ENCODE results near the gene TNFRSF12A. TPM values are rescaled to one million over a fixed set of nuclear protein-coding genes. Genes with fewer than 3 reads are reported as not detected.
A peak's percentile ranks its signal among the peaks of the same experiment; 100 is the strongest.

The TNFRSF12A gene
- total RNA-seq, 2 experiments from 2014 or later: 1.8 to 1.9 TPM

- H3K27me3 ChIP-seq (ENCODE audit: control insufficient read depth in 1 of 2, insufficient read depth in 2 of 2, low read length in 2 of 2): no peaks in the 10 kb centered on the region
- intact Hi-C loops (cut with DNase I, micrococcal nuclease): no loop called here
- TF ChIP-seq, protein P1, sequence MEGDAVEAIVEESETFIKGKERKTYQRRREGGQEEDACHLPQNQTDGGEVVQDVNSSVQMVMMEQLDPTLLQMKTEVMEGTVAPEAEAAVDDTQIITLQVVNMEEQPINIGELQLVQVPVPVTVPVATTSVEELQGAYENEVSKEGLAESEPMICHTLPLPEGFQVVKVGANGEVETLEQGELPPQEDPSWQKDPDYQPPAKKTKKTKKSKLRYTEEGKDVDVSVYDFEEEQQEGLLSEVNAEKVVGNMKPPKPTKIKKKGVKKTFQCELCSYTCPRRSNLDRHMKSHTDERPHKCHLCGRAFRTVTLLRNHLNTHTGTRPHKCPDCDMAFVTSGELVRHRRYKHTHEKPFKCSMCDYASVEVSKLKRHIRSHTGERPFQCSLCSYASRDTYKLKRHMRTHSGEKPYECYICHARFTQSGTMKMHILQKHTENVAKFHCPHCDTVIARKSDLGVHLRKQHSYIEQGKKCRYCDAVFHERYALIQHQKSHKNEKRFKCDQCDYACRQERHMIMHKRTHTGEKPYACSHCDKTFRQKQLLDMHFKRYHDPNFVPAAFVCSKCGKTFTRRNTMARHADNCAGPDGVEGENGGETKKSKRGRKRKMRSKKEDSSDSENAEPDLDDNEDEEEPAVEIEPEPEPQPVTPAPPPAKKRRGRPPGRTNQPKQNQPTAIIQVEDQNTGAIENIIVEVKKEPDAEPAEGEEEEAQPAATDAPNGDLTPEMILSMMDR (IDR thresholded peaks at IDR 0.05): no peak
- Mint-ChIP-seq H3K4me3 (peak overlapping the region; percentile 95), H3K4me1 (ENCODE audit: low read depth) (peaks cover 61% of the 10 kb centered on the region), H3K27me3 (no peaks in the 10 kb centered on the region), H3K27ac (peak overlapping the region; percentile 83), H3K9me3 (no peaks in the 10 kb centered on the region), H3K36me3 (ENCODE audit: low read depth) (peaks cover 13% of the 10 kb centered on the region)
- H3K4me3 ChIP-seq (ENCODE audit: low read length): no peak overlapping the region
- H3K27ac ChIP-seq (ENCODE audit: low read depth in 1 of 2, low read length in 2 of 2): no peak overlapping the region
- ChIA-PET CTCF (interaction anchor here (0.7 to 3.1 kb wide), 9 partner anchors 12 to 106 kb away, joined by 3 to 62 read pairs (median 3); partner anchors contain the start of genes TNFRSF12A and ZNF213), POLR2A (interaction anchor here (0.9 to 5.4 kb wide), 11 partner anchors 10 to 139 kb away, joined by 3 to 70 read pairs (median 7); partner anchors contain the start of genes ZNF213 and ZSCAN10)
- no peak for ATAC-seq (ENCODE audit: poor library complexity)
- H3K9me3 ChIP-seq (ENCODE audit: control insufficient read depth in 1 of 2, insufficient read depth in 1 of 2, low read length in 2 of 2): no peaks in the 10 kb centered on the region
- peaks cover 84% of the 10 kb centered on the region for H3K4me1 ChIP-seq (ENCODE audit: insufficient read depth, low read length)
- DNase-seq: peak in 1 of 14 experiments; percentile 19
- peaks cover 3% of the 10 kb centered on the region for H3K36me3 ChIP-seq (ENCODE audit: insufficient read depth, low read length)
These were observed 40.4 kb downstream of the TNFRSF12A start for GRCh38 chr16:3060339-3061127.

DNA sequence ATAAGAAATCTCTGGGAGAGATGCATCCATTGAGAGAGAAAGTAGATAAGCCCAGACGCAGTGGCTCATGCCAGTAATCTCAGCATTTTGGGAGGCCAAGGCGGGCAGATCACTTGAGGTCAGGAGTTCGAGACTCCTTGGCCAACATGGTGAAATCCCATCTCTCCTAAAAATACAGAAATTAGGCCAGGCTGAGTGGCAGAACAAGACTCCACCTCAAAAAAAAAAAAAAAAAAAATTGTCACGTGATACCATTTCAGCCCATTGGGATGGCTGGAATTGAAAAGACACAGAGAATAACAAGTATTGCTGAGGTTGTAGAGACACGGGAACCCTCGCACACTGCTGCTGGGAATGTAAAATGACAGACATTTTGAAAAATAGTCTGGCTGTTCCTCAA lies 42.4 kb downstream of the TNFRSF12A start:
- Mint-ChIP-seq H3K9me3 (no peaks in the 10 kb centered on the region), H3K27ac (peak overlapping the region; percentile 97), H3K4me1 (ENCODE audit: low read depth) (peaks cover 61% of the 10 kb centered on the region), H3K36me3 (ENCODE audit: low read depth) (peaks cover 29% of the 10 kb centered on the region), H3K4me3 (peak overlapping the region; percentile 99), H3K27me3 (no peaks in the 10 kb centered on the region)
- CTCF ChIA-PET: interaction anchor here (1.0 to 4.9 kb wide), 4 partner anchors 31 to 88 kb away, joined by 3 to 33 read pairs (median 4); no protein-coding TSS in a partner anchor
- TF ChIP-seq, protein P1 (IDR thresholded peaks at IDR 0.05): no peak
- peaks cover 72% of the 10 kb centered on the region for H3K4me1 ChIP-seq (ENCODE audit: insufficient read depth, low read length)
- POLR2A ChIA-PET: interaction anchor here (5.4 to 5.9 kb wide), 2 partner anchors 14 to 66 kb away, joined by 70 to 137 read pairs; no protein-coding TSS in a partner anchor
- intact Hi-C loops (cut with DNase I, micrococcal nuclease): no loop called here
- H3K27ac ChIP-seq (ENCODE audit: low read depth in 1 of 2, low read length in 2 of 2): no peak overlapping the region
- DNase-seq (peak in 1 of 14 experiments; percentile 4), ATAC-seq (ENCODE audit: poor library complexity) (no peak)
- no peak overlapping the region for H3K4me3 ChIP-seq (ENCODE audit: low read length)
- no peaks in the 10 kb centered on the region for H3K27me3 ChIP-seq (ENCODE audit: control insufficient read depth in 1 of 2, insufficient read depth in 2 of 2, low read length in 2 of 2)
- H3K36me3 ChIP-seq (ENCODE audit: insufficient read depth, low read length): peaks cover 10% of the 10 kb centered on the region
- H3K9me3 ChIP-seq (ENCODE audit: control insufficient read depth in 1 of 2, insufficient read depth in 1 of 2, low read length in 2 of 2): no peaks in the 10 kb centered on the region

DNA sequence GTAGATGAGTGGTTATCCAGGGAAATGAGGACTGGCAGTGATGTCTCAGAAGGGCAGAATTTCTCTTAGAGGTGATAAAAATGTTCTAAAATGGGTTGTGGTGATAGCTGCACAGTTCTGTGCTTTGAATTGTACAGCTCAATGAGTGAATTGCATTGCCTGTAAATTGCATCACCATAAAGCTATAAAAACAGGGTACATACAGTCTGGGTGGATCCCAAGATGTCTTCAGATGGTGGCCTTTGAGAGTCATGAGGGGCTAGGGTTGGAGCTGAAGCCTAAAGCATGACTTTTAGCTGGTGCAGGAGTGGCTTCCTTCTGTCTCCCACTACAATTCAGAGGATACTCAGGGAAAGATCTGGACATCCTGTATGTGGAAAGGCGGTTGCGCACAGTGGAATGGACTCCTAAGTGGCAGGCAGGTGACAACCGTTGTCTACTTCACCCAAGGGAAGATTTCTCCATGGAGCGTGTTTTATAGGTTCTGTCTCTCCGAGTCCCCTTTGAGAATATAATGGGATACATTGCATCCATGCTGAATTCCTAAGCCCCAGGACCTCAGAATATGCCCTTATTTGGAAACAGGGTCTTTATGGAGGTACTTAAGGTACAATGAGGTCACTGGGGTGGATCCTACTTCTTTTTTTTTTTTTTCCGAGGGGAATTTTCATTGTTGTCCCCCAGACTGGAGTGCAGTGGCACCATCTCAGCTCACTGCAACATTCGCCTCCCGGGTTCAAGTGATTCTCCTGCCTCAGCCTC lies 43.6 kb downstream of the TNFRSF12A start:
- H3K27ac ChIP-seq (ENCODE audit: low read depth in 1 of 2, low read length in 2 of 2): peak overlapping the region; percentile 4 to 98
- Mint-ChIP-seq H3K36me3 (ENCODE audit: low read depth) (peaks cover 37% of the 10 kb centered on the region), H3K27me3 (no peaks in the 10 kb centered on the region), H3K4me3 (peak overlapping the region; percentile 99), H3K4me1 (ENCODE audit: low read depth) (peaks cover 62% of the 10 kb centered on the region), H3K27ac (peak overlapping the region; percentile 97), H3K9me3 (no peaks in the 10 kb centered on the region)
- ChIA-PET CTCF (interaction anchor here (1.0 to 4.9 kb wide), 4 partner anchors 32 to 86 kb away, joined by 3 to 33 read pairs (median 4); no protein-coding TSS in a partner anchor), POLR2A (interaction anchor here (0.6 to 6.5 kb wide), 11 partner anchors 9 to 86 kb away, joined by 3 to 137 read pairs (median 6); partner anchors contain the start of gene ZNF213)
- H3K36me3 ChIP-seq (ENCODE audit: insufficient read depth, low read length): peaks cover 23% of the 10 kb centered on the region
- TF ChIP-seq, protein P1 (IDR thresholded peaks at IDR 0.05): no peak
- peak in 1 of 14 experiments; percentile 10 for DNase-seq
- no peaks in the 10 kb centered on the region for H3K9me3 ChIP-seq (ENCODE audit: control insufficient read depth in 1 of 2, insufficient read depth in 1 of 2, low read length in 2 of 2)
- intact Hi-C loops (cut with DNase I, micrococcal nuclease): no loop called here
- H3K27me3 ChIP-seq (ENCODE audit: control insufficient read depth in 1 of 2, insufficient read depth in 2 of 2, low read length in 2 of 2): no peaks in the 10 kb centered on the region
- no peak for ATAC-seq (ENCODE audit: poor library complexity)
- H3K4me1 ChIP-seq (ENCODE audit: insufficient read depth, low read length): peaks cover 75% of the 10 kb centered on the region
- H3K4me3 ChIP-seq (ENCODE audit: low read length): no peak overlapping the region
